HepG2 (cell line): ENCODE results near the gene LITAFD. TPM values are rescaled to one million over a fixed set of nuclear protein-coding genes. Genes with fewer than 3 reads are reported as not detected.

Experiments used
- AHR ChIP-seq: IDR thresholded peaks from 2 replicates; pipeline ENCODE4 v1.6.1; 2018; ENCODE audit warnings: missing genetic modification reagents, missing compliant biosample characterization
- BCL6 ChIP-seq: IDR thresholded peaks from 2 replicates; pipeline ENCODE4 v1.6.1; 2016; ENCODE audit warnings: missing genetic modification reagents, missing compliant biosample characterization
- FOSL2 ChIP-seq: sonication (generic); formaldehyde crosslinking; IDR thresholded peaks from 2 replicates; pipeline ENCODE4 v1.4.0; 2020; ENCODE audit warnings: missing genetic modification reagents
- HMG20B ChIP-seq: conservative IDR thresholded peaks from 2 replicates; pipeline ENCODE4 v1.6.1; 2016; ENCODE audit warnings: missing genetic modification reagents, missing compliant biosample characterization
- MYNN ChIP-seq: sonication (generic); formaldehyde crosslinking; IDR thresholded peaks from 2 replicates; pipeline ENCODE4 v1.4.0; 2020; ENCODE audit warnings: mild to moderate bottlenecking, low read depth, missing genetic modification reagents
- SMYD3 ChIP-seq: sonication (generic); formaldehyde crosslinking; IDR thresholded peaks from 2 replicates; pipeline ENCODE4 v1.8.1; 2023; ENCODE audit warnings: mild to moderate bottlenecking, missing genetic modification reagents
- TFE3 ChIP-seq: IDR thresholded peaks from 2 replicates; pipeline ENCODE4 v1.6.1; 2016
- THAP11 ChIP-seq: IDR thresholded peaks from 2 replicates; pipeline ENCODE4 v1.6.1; 2016; ENCODE audit warnings: missing biosample characterization, missing genetic modification reagents
- ZFP36L2 ChIP-seq: sonication (generic); formaldehyde crosslinking; IDR thresholded peaks from 2 replicates; pipeline ENCODE4 v1.4.0; 2020; ENCODE audit warnings: missing genetic modification reagents
- ZIK1 ChIP-seq: sonication (generic); formaldehyde crosslinking; IDR thresholded peaks from 2 replicates; pipeline ENCODE4 v1.5.0; 2020; ENCODE audit warnings: mild to moderate bottlenecking, low read depth, missing genetic modification reagents, borderline replicate concordance
- ZNF234 ChIP-seq: sonication (generic); formaldehyde crosslinking; conservative IDR thresholded peaks from 2 replicates; pipeline ENCODE4 v1.5.1; 2020; ENCODE audit warnings: mild to moderate bottlenecking, missing genetic modification reagents
- ZNF264 ChIP-seq: sonication (generic); formaldehyde crosslinking; IDR thresholded peaks from 2 replicates; pipeline ENCODE4 v1.4.0; 2020; ENCODE audit warnings: missing genetic modification reagents
- ZNF296 ChIP-seq: sonication (generic); formaldehyde crosslinking; conservative IDR thresholded peaks from 2 replicates; pipeline ENCODE4 v1.5.0; 2020; ENCODE audit warnings: mild to moderate bottlenecking, missing genetic modification reagents
- ZNF337 ChIP-seq: sonication (generic); formaldehyde crosslinking; IDR thresholded peaks from 2 replicates; pipeline ENCODE4 v1.5.1; 2020; ENCODE audit warnings: missing genetic modification reagents, low read depth, mild to moderate bottlenecking, borderline replicate concordance
- ZNF446 ChIP-seq: sonication (generic); formaldehyde crosslinking; IDR thresholded peaks from 2 replicates; pipeline ENCODE4 v1.5.0; 2020; ENCODE audit warnings: mild to moderate bottlenecking, missing genetic modification reagents
- ZNF557 ChIP-seq: sonication (generic); formaldehyde crosslinking; IDR thresholded peaks from 2 replicates; pipeline ENCODE4 v1.4.0; 2020; ENCODE audit warnings: missing genetic modification reagents
- ZNF558 ChIP-seq: sonication (generic); formaldehyde crosslinking; IDR thresholded peaks from 2 replicates; pipeline ENCODE4 v1.9.0; 2022; ENCODE audit warnings: mild to moderate bottlenecking, missing genetic modification reagents, borderline replicate concordance
- ZNF772 ChIP-seq: sonication (generic); formaldehyde crosslinking; IDR thresholded peaks from 2 replicates; pipeline ENCODE4 v1.5.0; 2020; ENCODE audit warnings: mild to moderate bottlenecking, missing genetic modification reagents
- polyA plus RNA-seq, 8 experiments: library from polyadenylated mRNA; depleted of rRNA in 3 of 8; stranded (reverse) in 7 of 8; unstranded in 1 of 8; fragments of >200 nt; fragmentation: Illumina TruSeq in 4 of 8; extraction: Trizol in 4 of 8; gene quantifications; 2 replicates each; pipeline versions ENCODE4 v1.2.1 to v1.2.3, GENCODE V29; 2011 to 2016; ENCODE audit warnings: low read depth in 4 of 8, missing spikeins in 1 of 8, mixed read lengths in 1 of 8; ENCODE audit not compliant: insufficient read depth in 1 of 8
- total RNA-seq, 5 experiments: library from RNA; depleted of rRNA; stranded (reverse); fragments of >200 nt; fragmentation: Illumina TruSeq; extraction: Trizol; gene quantifications; 2 replicates each; pipeline ENCODE4 v1.2.3, GENCODE V29; 2016; ENCODE audit warnings: low read depth in 1 of 5
- TF ChIP-seq, protein P1 (sequence below): IDR thresholded peaks from 2 replicates; pipeline ENCODE4 v1.4.0; 2020; ENCODE audit warnings: mild to moderate bottlenecking, missing genetic modification reagents
- TF ChIP-seq, protein P2 (sequence below): sonication (generic); formaldehyde crosslinking; IDR thresholded peaks from 2 replicates; pipeline ENCODE4 v1.4.0; 2020; ENCODE audit warnings: missing genetic modification reagents
- TF ChIP-seq, protein P3 (sequence below): sonication (generic); formaldehyde crosslinking; IDR thresholded peaks from 2 replicates; pipeline ENCODE4 v1.4.0; 2020; ENCODE audit warnings: missing genetic modification reagents

LITAFD gene
- total and polyA plus RNA-seq, 2 of the 13 experiments (the other 11 are each of a cell fraction or from before 2014, with no cell fraction given): not detected

DNA sequence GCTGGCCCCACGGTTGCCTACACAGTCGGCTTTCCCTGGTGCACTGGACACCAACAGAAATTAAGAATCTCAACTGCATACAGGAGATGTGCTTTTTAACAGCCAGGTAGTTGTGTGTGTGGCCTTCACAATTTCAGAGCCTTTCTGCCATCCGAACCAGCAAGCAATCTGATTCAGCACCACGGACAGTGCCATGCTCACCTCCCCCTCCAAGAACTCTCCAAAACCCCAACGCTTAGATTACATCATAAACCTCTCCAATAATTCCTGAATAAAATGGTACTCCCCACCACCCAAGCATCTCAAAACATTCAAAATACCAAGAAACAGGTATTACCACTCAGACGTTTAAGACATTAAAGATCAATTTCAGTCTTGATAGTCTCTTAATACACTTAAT, 49.7 kb downstream of the LITAFD start (continued):
- TF ChIP-seq, protein P1, sequence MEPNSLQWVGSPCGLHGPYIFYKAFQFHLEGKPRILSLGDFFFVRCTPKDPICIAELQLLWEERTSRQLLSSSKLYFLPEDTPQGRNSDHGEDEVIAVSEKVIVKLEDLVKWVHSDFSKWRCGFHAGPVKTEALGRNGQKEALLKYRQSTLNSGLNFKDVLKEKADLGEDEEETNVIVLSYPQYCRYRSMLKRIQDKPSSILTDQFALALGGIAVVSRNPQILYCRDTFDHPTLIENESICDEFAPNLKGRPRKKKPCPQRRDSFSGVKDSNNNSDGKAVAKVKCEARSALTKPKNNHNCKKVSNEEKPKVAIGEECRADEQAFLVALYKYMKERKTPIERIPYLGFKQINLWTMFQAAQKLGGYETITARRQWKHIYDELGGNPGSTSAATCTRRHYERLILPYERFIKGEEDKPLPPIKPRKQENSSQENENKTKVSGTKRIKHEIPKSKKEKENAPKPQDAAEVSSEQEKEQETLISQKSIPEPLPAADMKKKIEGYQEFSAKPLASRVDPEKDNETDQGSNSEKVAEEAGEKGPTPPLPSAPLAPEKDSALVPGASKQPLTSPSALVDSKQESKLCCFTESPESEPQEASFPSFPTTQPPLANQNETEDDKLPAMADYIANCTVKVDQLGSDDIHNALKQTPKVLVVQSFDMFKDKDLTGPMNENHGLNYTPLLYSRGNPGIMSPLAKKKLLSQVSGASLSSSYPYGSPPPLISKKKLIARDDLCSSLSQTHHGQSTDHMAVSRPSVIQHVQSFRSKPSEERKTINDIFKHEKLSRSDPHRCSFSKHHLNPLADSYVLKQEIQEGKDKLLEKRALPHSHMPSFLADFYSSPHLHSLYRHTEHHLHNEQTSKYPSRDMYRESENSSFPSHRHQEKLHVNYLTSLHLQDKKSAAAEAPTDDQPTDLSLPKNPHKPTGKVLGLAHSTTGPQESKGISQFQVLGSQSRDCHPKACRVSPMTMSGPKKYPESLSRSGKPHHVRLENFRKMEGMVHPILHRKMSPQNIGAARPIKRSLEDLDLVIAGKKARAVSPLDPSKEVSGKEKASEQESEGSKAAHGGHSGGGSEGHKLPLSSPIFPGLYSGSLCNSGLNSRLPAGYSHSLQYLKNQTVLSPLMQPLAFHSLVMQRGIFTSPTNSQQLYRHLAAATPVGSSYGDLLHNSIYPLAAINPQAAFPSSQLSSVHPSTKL (CRISPR knock-in tag): peak; percentile 48; the same call in 1 of the 2 replicates
- TF ChIP-seq HMG20B: 0 out of 2 replicates have a peak, but pooled peaks have one; percentile 47
- peak; percentile 76 for TF ChIP-seq TFE3
- TF ChIP-seq SMYD3 (CRISPR knock-in tag): 0 out of 2 replicates have a peak, but pooled peaks have one; percentile 61
- no peak for TF ChIP-seq ZNF234 (CRISPR knock-in tag)
- TF ChIP-seq MYNN (CRISPR knock-in tag): peak; percentile 82; the same call in 1 of the 2 replicates
- TF ChIP-seq, protein P2, sequence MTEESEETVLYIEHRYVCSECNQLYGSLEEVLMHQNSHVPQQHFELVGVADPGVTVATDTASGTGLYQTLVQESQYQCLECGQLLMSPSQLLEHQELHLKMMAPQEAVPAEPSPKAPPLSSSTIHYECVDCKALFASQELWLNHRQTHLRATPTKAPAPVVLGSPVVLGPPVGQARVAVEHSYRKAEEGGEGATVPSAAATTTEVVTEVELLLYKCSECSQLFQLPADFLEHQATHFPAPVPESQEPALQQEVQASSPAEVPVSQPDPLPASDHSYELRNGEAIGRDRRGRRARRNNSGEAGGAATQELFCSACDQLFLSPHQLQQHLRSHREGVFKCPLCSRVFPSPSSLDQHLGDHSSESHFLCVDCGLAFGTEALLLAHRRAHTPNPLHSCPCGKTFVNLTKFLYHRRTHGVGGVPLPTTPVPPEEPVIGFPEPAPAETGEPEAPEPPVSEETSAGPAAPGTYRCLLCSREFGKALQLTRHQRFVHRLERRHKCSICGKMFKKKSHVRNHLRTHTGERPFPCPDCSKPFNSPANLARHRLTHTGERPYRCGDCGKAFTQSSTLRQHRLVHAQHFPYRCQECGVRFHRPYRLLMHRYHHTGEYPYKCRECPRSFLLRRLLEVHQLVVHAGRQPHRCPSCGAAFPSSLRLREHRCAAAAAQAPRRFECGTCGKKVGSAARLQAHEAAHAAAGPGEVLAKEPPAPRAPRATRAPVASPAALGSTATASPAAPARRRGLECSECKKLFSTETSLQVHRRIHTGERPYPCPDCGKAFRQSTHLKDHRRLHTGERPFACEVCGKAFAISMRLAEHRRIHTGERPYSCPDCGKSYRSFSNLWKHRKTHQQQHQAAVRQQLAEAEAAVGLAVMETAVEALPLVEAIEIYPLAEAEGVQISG (CRISPR knock-in tag): peak; percentile 53; the same call in 1 of the 2 replicates
- peak; percentile 60; the same call in 1 of the 2 replicates for TF ChIP-seq ZNF296 (CRISPR knock-in tag)
- peak; percentile 56; the same call in 1 of the 2 replicates for TF ChIP-seq AHR (CRISPR knock-in tag)
- no peak for TF ChIP-seq ZNF337 (CRISPR knock-in tag)
- peak; percentile 63; the same call in 1 of the 2 replicates for TF ChIP-seq ZNF264 (CRISPR knock-in tag)
- TF ChIP-seq, protein P3, sequence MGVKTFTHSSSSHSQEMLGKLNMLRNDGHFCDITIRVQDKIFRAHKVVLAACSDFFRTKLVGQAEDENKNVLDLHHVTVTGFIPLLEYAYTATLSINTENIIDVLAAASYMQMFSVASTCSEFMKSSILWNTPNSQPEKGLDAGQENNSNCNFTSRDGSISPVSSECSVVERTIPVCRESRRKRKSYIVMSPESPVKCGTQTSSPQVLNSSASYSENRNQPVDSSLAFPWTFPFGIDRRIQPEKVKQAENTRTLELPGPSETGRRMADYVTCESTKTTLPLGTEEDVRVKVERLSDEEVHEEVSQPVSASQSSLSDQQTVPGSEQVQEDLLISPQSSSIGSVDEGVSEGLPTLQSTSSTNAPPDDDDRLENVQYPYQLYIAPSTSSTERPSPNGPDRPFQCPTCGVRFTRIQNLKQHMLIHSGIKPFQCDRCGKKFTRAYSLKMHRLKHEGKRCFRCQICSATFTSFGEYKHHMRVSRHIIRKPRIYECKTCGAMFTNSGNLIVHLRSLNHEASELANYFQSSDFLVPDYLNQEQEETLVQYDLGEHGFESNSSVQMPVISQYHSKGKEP: peak; percentile 93; the same call in 1 of the 2 replicates
- TF ChIP-seq THAP11 (CRISPR knock-in tag): peak; percentile 52; the same call in 1 of the 2 replicates
- peak; percentile 65; the same call in 1 of the 2 replicates for TF ChIP-seq ZIK1
- peak; percentile 50; the same call in 1 of the 2 replicates for TF ChIP-seq ZNF772 (CRISPR knock-in tag)
- TF ChIP-seq FOSL2 (CRISPR knock-in tag): peak; percentile 52
- TF ChIP-seq ZNF558 (CRISPR knock-in tag): peak; percentile 34; the same call in 1 of the 2 replicates
- TF ChIP-seq ZNF446 (CRISPR knock-in tag): 0 out of 2 replicates have a peak, but pooled peaks have one; percentile 45
- TF ChIP-seq BCL6 (CRISPR knock-in tag): peak; percentile 25; the same call in 1 of the 2 replicates
- peak; percentile 81; the same call in 1 of the 2 replicates for TF ChIP-seq ZFP36L2 (CRISPR knock-in tag)
- peak; percentile 89; the same call in 1 of the 2 replicates for TF ChIP-seq ZNF557
